HG03135 (cell line): ENCODE data around the gene EEF1G.

ENCODE experiments used
- ATAC-seq: cut with Tn5 transposase; IDR thresholded peaks from one replicate; pipeline ENCODE4 v1.9.1; 2021; ENCODE audit warnings: mild to moderate bottlenecking, moderate library complexity; ENCODE audit not compliant: unreplicated experiment

The EEF1G gene

GRCh38 chr11:62542750-62543567, 30.7 kb downstream of the EEF1G start:
- ATAC-seq, result no peak

DNA sequence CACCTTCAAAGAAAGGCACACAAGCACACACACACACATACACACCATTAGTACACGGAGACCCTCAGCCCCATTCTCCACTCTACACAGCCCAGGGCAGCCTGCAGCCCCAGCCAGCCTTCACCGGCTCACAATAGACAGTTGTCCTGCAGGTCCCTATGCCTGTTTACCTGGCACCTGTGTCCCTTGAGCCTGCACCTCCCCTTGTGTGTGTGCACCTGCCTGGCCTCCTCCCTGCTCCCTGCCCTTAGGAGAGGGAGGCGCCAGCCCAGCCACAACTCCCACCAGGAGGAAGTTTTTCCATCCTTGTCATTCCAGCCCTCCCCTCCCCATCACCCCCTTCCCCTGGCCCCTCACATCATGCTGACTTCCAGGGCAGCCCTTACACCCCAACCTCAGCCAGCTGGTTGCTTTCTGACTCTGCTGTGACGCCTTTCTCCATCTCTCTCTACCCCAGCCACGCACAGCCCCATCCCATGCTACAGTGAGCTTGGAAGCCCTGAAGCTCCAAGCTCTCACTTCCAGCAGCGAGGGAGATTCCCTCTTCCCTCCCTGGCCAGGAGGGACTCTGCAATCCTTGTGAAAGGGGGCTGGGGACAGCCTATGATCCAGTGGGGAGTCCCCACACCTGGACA, 31.5 kb downstream of the EEF1G start:
- no peak for ATAC-seq

DNA sequence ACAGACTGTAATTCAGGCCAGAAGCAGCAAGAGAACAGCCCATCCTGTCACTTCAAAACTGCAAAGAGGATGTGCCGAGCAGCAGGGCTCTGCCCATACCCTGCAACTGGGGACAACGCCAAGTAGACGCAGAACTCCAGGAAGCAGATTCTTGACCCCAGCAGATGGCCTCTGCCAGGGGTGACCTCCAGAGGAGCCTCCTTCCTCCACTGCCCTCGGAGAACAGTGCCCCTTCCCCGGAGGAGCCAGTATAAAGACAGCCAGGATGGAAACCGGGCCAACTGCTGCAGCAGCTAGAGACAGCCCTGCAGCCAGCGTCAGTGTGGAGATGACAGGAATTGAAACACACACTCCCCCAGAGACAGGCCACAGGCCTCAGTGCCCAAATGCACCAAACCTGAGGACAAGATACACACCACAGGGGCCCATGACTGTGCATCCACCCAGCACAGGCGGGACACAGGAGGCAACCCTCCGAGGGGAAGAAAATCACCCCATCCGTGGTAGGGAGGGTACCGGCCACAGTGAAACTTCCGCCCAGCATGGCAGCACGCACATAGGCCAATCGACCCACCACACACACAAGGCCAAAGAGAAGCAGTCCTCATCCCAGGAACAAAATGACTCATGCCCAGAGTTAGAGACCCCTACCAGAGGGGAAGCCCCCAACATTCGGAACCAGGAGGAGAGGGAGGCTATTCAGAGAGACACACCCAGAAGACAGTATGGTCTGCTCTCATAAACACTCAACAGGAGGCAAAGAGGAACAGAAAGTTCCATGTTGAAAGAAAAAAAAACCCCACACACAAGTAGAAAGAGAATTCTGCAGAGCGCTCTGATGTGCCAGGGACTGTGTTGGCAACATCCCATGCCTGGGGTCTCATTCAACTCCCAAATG, 32.6 kb downstream of the EEF1G start:
- ATAC-seq, result peak; percentile 35

DNA sequence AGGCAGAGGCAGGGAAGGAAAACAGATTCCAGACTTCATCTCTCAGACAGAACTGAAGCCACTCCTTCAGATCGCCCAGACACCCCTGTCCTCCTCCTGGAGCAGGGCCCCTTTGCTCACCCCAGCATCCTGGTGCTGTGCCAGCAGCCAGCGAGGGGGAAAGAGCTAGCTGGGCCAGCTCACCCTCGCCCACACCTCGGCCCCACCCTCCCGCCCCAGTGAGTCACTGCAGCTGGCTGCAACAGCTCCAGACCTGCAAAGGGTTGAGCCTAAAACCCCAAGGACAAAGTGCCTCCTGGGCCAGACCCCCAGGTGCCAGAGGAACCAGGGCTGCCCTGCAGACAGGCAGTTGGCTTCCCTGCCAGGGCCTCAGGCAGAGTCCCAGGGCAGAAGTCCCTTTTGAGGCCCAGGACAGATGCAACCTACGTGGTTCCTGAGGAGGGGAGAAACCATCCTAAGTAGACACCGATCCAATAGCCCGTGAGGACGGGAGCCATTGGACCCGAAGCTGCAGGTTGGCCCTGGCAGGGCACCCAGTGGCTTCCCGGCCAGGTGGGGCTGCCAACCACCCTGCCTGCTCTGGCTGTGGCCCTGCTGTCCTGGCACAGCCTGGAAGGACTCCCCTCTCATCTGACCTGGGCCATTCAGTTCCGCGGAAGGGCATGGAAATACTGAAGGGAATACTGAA, 34.3 kb downstream of the EEF1G start:
- ATAC-seq, result no peak

GRCh38 chr11:62538470-62539237, 35.0 kb downstream of the EEF1G start:
- ATAC-seq, result no peak

- no peak for ATAC-seq
Measured at GRCh38 chr11:62536301-62536957, 37.3 kb downstream of the EEF1G start.

GRCh38 chr11:62535802-62536201, 37.9 kb downstream of the EEF1G start:
- no peak for ATAC-seq

DNA sequence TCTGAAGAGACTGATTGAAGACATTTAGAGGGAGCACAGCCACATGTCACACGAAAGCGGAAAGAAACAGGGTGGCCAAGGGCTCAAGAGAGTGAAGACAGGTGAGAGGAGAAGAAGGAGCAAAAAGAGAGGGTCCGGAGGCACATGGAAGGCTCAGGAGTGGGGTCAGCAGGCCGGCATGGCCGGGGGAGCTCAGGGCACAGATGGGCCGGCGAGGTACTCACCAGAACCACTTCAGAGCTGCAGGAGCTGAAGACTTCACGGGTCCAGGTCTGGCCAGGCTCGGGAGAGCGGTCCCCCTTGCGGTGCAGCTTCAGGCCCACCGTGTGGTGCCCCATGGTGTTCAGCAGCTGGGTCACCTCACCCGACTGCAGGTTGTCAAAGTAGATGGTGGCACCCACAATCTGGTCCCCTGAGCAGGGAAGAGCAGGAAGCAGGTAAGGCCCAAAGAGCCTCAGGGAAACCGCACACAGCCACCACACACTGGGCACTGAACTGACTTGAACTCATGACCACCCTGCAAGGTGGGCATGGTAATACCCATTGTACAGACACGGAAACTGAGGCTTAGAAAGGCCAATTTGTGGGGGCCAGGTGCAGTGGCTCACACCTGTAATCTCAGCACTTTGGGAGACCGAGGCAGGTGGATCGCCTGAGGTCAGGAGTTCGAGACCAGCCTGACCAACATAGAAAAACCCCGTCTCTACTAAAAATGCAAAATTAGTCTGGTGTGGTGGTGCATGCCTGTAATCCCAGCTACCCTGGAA, 38.7 kb downstream of the EEF1G start:
- no peak for ATAC-seq

GRCh38 chr11:62532096-62532495, 41.6 kb downstream of the EEF1G start:
- ATAC-seq, result no peak

GRCh38 chr11:62516736-62517371, 56.8 kb downstream of the EEF1G start:
- ATAC-seq, result no peak

- ATAC-seq, result no peak
Measured at GRCh38 chr11:62514151-62514550, 59.5 kb downstream of the EEF1G start.

DNA sequence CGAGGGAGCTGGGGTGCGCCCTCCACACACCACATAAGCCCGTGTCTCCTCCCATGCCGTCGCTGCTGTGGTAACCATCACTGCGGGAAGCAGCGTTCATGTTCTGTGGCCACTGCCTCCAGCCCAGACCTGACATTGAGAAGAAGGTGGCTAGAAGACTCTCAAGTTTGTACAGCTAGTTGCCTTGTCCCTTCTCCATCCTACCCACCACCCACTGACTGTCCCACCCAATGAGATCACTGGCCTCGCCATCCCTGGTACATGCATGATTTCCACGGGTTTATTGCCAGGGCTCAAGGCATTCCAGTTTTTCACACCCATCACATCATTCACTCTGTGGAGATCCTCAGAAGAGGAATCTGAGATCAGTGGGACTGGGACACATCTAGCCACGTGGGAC, 60.1 kb downstream of the EEF1G start:
- ATAC-seq, result no peak

DNA sequence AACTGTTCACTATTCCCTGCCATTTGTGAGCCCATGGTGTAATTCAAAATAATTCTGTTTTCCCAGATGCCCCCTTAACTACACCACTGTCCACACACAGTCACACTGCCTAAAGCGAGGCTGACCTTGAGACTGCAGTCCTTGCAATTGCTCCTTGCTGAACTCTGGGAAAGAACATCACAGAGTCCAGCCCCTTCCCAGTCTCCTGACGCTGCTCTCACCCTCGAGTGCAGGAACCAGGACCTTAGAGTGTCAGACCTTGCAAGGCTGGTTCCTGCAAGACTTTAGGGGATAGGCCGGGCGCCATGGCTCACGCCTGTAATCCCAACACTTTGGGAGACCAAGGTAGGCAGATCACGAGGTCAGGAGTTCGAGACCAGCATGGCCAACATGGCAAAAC, 60.7 kb downstream of the EEF1G start:
- no peak for ATAC-seq
